Measurements from ENCODE around the gene ERBB4. TPM values are rescaled to one million over a fixed set of nuclear protein-coding genes. Genes with fewer than 3 reads are reported as not detected.
"Not testable (repeated sequence)": the region's sequence is repeated elsewhere in the genome, so short reads cannot be mapped to it uniquely, and the experiment has no call there.

ERBB4 gene
- total RNA-seq, 1 donor from 2014 or later: 1.2 TPM

GRCh38 chr2:212109217-212109616, 429.4 kb downstream of the ERBB4 start:
- no peaks in the 10 kb centered on the region for H4K20me1 ChIP-seq (ENCODE audit: insufficient read depth, low read length)
- H3K4me2 ChIP-seq (ENCODE audit: low read length): no peak overlapping the region
- DNase-seq (ENCODE audit: low read depth) (no peak), FAIRE-seq (no peak)
- peaks cover 8% of the 10 kb centered on the region for H3K9me3 Mint-ChIP-seq (ENCODE audit: unreplicated experiment)
- H3K9ac ChIP-seq (ENCODE audit: low read length): no peak overlapping the region
- no peak overlapping the region for H3K27ac ChIP-seq (ENCODE audit: low read depth, low read length)
- no peaks in the 10 kb centered on the region for H3K4me1 ChIP-seq (ENCODE audit: insufficient read depth, low read length)
- H3K4me3 ChIP-seq (ENCODE audit: insufficient read depth, low read depth, low read length): no peak overlapping the region
- no peak for TF ChIP-seq EZH2 (IDR thresholded peaks at IDR 0.05; ENCODE audit: insufficient read depth, low read length)
- no peak for TF ChIP-seq CTCF (IDR thresholded peaks at IDR 0.05; ENCODE audit: insufficient read depth, low read depth, low read length)
- H2AFZ ChIP-seq (ENCODE audit: low read depth, low read length): no peak overlapping the region
- H3K79me2 ChIP-seq (ENCODE audit: insufficient read depth, low read length): no peaks in the 10 kb centered on the region
- H3K27me3 Mint-ChIP-seq (ENCODE audit: low read depth, unreplicated experiment): no peaks in the 10 kb centered on the region
- H3K4me3 Mint-ChIP-seq (ENCODE audit: unreplicated experiment): no peak overlapping the region
- no peaks in the 10 kb centered on the region for H3K36me3 Mint-ChIP-seq (ENCODE audit: low read depth, unreplicated experiment)
- H3K36me3 ChIP-seq (ENCODE audit: insufficient read depth, low read length): no peaks in the 10 kb centered on the region
- H3K4me1 Mint-ChIP-seq (ENCODE audit: low read depth, unreplicated experiment): no peaks in the 10 kb centered on the region
- H3K27me3 ChIP-seq (ENCODE audit: insufficient read depth, low read length): no peaks in the 10 kb centered on the region
- no peak overlapping the region for H3K27ac Mint-ChIP-seq (ENCODE audit: unreplicated experiment)
- H3K9me3 ChIP-seq (ENCODE audit: insufficient read depth, low read depth, low read length): no peaks in the 10 kb centered on the region

GRCh38 chr2:212107989-212108388, 430.6 kb downstream of the ERBB4 start:
- Histone ChIP-seq H3K4me1 (ENCODE audit: insufficient read depth, low read length) (no peaks in the 10 kb centered on the region), H3K4me3 (ENCODE audit: insufficient read depth, low read depth, low read length) (no peak overlapping the region), H4K20me1 (ENCODE audit: insufficient read depth, low read length) (no peaks in the 10 kb centered on the region), H3K4me2 (ENCODE audit: low read length) (no peak overlapping the region), H3K9ac (ENCODE audit: low read length) (no peak overlapping the region), H3K27me3 (ENCODE audit: insufficient read depth, low read length) (no peaks in the 10 kb centered on the region), H3K79me2 (ENCODE audit: insufficient read depth, low read length) (no peaks in the 10 kb centered on the region), H3K36me3 (ENCODE audit: insufficient read depth, low read length) (no peaks in the 10 kb centered on the region), H3K27ac (ENCODE audit: low read depth, low read length) (no peak overlapping the region), H2AFZ (ENCODE audit: low read depth, low read length) (no peak overlapping the region), H3K9me3 (ENCODE audit: insufficient read depth, low read depth, low read length) (no peaks in the 10 kb centered on the region)
- H3K4me3 Mint-ChIP-seq (ENCODE audit: unreplicated experiment): no peak overlapping the region
- TF ChIP-seq CTCF (IDR thresholded peaks at IDR 0.05; ENCODE audit: insufficient read depth, low read depth, low read length) (no peak), EZH2 (IDR thresholded peaks at IDR 0.05; ENCODE audit: insufficient read depth, low read length) (no peak)
- H3K36me3 Mint-ChIP-seq (ENCODE audit: low read depth, unreplicated experiment): no peaks in the 10 kb centered on the region
- peak; percentile 3 for DNase-seq (ENCODE audit: low read depth)
- H3K27ac Mint-ChIP-seq (ENCODE audit: unreplicated experiment): no peak overlapping the region
- H3K9me3 Mint-ChIP-seq (ENCODE audit: unreplicated experiment): peaks cover 8% of the 10 kb centered on the region
- no peaks in the 10 kb centered on the region for H3K27me3 Mint-ChIP-seq (ENCODE audit: low read depth, unreplicated experiment)
- no peaks in the 10 kb centered on the region for H3K4me1 Mint-ChIP-seq (ENCODE audit: low read depth, unreplicated experiment)
- FAIRE-seq: no peak

GRCh38 chr2:212107014-212107413, 431.6 kb downstream of the ERBB4 start:
- Histone ChIP-seq H3K4me1 (ENCODE audit: insufficient read depth, low read length) (no peaks in the 10 kb centered on the region), H3K9me3 (ENCODE audit: insufficient read depth, low read depth, low read length) (no peaks in the 10 kb centered on the region), H4K20me1 (ENCODE audit: insufficient read depth, low read length) (no peaks in the 10 kb centered on the region), H3K27ac (ENCODE audit: low read depth, low read length) (no peak overlapping the region), H3K79me2 (ENCODE audit: insufficient read depth, low read length) (no peaks in the 10 kb centered on the region), H3K36me3 (ENCODE audit: insufficient read depth, low read length) (no peaks in the 10 kb centered on the region), H3K4me3 (ENCODE audit: insufficient read depth, low read depth, low read length) (no peak overlapping the region), H2AFZ (ENCODE audit: low read depth, low read length) (no peak overlapping the region), H3K4me2 (ENCODE audit: low read length) (no peak overlapping the region), H3K27me3 (ENCODE audit: insufficient read depth, low read length) (no peaks in the 10 kb centered on the region), H3K9ac (ENCODE audit: low read length) (no peak overlapping the region)
- TF ChIP-seq EZH2 (IDR thresholded peaks at IDR 0.05; ENCODE audit: insufficient read depth, low read length) (no peak), CTCF (IDR thresholded peaks at IDR 0.05; ENCODE audit: insufficient read depth, low read depth, low read length) (no peak)
- Mint-ChIP-seq H3K4me3 (ENCODE audit: unreplicated experiment) (no peak overlapping the region), H3K9me3 (ENCODE audit: unreplicated experiment) (peaks cover 8% of the 10 kb centered on the region), H3K27ac (ENCODE audit: unreplicated experiment) (no peak overlapping the region), H3K27me3 (ENCODE audit: low read depth, unreplicated experiment) (no peaks in the 10 kb centered on the region), H3K36me3 (ENCODE audit: low read depth, unreplicated experiment) (no peaks in the 10 kb centered on the region), H3K4me1 (ENCODE audit: low read depth, unreplicated experiment) (no peaks in the 10 kb centered on the region)
- DNase-seq (ENCODE audit: low read depth) (no peak), FAIRE-seq (no peak)

- not testable (repeated sequence) for H3K4me1 Mint-ChIP-seq (ENCODE audit: low read depth, unreplicated experiment); H3K9ac ChIP-seq (ENCODE audit: low read length); H3K27me3 ChIP-seq (ENCODE audit: insufficient read depth, low read length); H3K4me3 ChIP-seq (ENCODE audit: insufficient read depth, low read depth, low read length); H3K4me1 ChIP-seq (ENCODE audit: insufficient read depth, low read length); H3K27ac ChIP-seq (ENCODE audit: low read depth, low read length); H3K9me3 Mint-ChIP-seq (ENCODE audit: unreplicated experiment); H2AFZ ChIP-seq (ENCODE audit: low read depth, low read length); H3K36me3 ChIP-seq (ENCODE audit: insufficient read depth, low read length); H3K79me2 ChIP-seq (ENCODE audit: insufficient read depth, low read length); H3K36me3 Mint-ChIP-seq (ENCODE audit: low read depth, unreplicated experiment); H3K4me3 Mint-ChIP-seq (ENCODE audit: unreplicated experiment); H4K20me1 ChIP-seq (ENCODE audit: insufficient read depth, low read length); FAIRE-seq; H3K4me2 ChIP-seq (ENCODE audit: low read length); DNase-seq (ENCODE audit: low read depth); H3K27me3 Mint-ChIP-seq (ENCODE audit: low read depth, unreplicated experiment); H3K9me3 ChIP-seq (ENCODE audit: insufficient read depth, low read depth, low read length); H3K27ac Mint-ChIP-seq (ENCODE audit: unreplicated experiment)
Observed at GRCh38 chr2:212106536-212106935, 432.1 kb downstream of the ERBB4 start.

Data from astrocyte (in vitro differentiated cells and primary cell).